T-helper 22 cell (primary cell): ENCODE data around the gene PSORS1C1.

Source experiments
- DNase-seq: peaks from one replicate; pipeline ENCODE4 v3.0.0-alpha.2; 2020; ENCODE audit warnings: low read depth

The PSORS1C1 gene

DNA sequence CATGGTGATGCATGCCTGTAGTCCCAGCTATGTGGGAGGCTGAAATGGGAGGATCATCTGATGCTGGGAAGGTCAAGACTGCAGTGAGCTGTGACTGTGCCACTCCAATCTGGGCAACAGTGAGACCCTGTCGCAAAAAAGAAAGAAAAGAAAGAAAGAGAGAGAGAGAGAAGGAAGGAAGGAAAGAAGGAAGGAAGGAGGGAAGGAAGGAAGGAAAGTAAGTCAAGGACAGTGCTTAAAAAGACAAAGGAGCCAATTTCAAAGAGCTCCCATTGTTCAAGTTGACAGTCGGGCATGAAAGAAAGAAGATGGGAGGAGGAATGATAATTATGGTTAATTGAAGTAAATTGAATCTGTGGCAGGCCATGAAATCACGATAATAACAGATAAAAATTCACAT is 18.4 kb upstream of the PSORS1C1 start:
- no peak for DNase-seq

DNA sequence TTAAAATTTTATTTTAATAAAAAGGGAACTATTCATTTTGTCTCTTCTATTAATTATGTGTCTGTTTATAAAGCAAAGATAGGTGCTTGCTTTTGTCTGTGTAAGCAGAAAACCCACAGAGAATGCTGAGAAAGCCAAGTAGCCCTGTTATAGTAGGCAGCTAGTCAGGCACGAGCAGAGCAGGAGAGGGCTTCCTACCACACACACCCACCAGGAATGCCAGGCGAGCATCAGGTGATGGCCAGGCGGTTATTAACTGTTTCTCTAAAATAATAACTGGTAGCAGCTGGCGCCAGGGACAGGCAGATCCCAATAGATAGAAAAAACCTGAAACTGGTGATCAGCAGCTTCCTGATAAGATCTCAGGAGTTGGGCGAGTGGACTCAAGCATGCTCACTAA is 17.9 kb upstream of the PSORS1C1 start:
- no peak for DNase-seq

DNA sequence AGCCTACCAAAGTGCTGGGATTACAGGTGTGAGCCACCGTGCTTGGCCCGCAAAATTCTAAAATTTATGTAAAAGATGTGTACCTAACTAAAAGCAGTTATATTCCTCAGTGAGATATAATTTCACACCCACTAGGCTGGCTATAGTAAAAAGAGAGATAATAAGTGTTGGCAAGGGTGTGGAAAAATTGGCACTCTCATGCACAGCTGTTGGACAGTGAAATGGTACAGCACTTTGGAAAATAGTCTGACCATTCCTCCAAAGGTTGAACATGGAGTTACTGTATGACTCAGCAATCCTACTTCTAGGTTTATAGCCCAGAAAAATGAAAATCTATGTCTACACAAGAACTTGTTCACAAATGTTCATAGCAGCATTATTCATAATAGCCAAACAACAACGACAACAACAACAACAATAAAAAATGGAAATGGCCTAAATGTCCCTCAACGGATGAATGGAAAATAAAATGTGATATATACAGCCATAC is 16.1 kb upstream of the PSORS1C1 start:
- DNase-seq: no peak

DNA sequence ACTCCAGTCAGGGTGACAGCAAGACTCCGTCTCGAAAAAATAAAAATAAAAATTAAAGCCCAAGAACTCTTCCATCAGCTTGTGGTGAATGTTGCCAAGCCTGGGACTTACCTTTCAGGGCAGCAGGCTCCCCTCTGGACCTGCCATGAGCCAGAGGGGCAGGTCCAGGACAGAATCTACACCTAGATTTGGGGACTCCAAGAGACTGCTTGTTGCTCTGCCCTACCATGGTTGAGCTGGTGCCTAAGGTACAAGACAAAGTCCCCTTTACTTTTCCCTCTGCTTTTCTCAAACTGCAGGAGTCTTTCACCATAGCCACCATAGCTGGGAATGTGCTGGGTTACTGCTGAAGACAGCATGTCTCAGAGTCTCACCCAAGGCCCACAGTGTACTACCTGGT is 11.5 kb upstream of the PSORS1C1 start:
- no peak for DNase-seq

DNA sequence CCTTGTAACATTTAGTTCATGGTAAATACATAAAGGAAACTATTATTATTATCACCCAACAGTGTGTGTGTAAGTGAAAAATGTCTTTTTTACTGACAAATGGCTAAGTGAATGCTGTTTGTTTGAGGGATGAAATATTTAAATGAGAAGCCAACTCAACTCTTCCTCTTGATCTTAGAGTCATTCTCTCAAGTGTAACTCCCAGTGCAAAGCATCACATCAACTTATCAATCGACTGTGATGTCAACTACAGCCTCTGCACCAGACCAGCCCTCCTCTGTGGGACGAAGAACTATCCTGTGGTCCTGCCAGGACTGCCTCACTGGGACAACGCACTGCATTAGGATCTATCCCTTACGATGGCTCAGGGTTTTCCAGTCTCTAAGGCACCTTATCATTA is 7.5 kb upstream of the PSORS1C1 start:
- no peak for DNase-seq

DNA sequence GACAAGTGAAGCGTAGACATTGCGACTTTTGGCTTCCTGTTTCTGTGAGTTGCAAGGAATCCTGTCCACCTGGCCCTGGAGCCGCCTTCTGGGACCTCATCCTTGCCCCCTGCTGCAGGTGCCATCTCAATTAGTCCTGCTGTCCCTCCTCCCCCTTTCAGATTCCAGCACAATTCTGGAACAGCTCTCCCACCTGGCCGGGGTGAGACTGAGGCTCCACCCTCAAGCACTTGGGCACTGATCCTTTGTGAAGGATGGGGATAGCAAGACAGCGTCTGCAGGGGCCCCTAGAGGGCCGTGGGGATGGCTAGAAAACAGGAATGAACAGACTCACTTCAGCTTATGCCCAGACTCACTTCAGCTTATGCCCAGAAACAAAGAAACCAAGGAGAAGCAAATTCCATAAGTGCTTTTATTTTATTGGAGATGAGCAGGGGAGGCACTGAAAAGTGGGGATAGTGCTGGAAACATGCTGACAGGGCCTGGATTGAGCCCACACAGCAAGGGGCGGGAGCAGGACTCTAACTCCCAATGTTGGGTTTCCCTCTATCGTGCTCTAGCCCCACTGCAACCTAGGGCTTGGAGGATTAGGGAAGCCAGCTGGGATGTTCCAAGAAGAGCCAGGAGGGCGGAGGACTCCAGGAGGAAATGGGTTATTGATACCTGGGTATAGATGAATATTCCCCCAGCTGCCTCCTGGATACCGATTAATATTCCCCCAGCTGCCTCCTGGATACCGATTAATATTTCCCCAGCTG is 3.6 kb upstream of the PSORS1C1 start:
- DNase-seq: no peak

DNA sequence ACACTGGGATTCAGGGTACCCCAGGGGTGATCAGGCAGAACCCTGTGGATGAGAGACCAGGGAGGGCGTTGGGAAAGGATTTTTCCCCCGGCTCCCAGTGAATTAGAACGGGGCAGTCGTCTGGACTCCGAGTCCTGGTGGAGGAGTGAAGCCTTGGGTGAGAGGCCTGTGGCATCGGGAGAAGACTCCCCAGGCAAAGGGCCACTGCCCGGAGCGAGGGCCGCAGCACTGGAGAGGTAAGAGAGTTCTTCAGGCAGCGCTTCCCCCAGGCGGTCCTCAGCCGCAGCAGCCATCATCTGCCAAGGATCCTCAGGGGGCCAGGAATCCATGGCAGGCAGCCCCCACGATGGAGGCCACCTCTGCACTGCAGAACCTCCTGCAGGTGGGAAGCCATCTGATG is 2.9 kb upstream of the PSORS1C1 start:
- no peak for DNase-seq

DNA sequence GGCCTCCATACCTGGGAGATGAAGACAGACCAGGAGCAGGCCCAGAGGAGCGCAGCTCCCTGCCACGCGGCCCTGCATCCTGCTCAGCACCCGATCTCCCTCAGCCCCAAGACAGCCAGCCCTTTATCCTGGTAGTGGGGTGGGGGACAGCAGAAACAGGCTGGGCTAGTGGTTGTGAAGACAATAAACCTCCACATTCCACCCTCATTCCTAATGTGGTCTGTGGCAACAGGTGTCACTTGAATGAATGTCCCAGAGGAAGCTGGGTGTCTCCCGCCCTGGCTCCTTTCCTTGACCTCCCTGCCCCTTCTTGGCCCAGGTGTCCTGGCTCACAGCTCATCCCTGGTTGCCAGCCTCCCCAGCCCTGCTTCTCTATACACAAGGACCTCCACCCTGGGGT is 2.1 kb upstream of the PSORS1C1 start, which contains the start of gene C6orf15:
TSS of gene C6orf15 (minus strand) at position 98 of the 400 bp plus-strand sequence. CDS start at position 78, 20 bp downstream.
- no peak for DNase-seq

DNA sequence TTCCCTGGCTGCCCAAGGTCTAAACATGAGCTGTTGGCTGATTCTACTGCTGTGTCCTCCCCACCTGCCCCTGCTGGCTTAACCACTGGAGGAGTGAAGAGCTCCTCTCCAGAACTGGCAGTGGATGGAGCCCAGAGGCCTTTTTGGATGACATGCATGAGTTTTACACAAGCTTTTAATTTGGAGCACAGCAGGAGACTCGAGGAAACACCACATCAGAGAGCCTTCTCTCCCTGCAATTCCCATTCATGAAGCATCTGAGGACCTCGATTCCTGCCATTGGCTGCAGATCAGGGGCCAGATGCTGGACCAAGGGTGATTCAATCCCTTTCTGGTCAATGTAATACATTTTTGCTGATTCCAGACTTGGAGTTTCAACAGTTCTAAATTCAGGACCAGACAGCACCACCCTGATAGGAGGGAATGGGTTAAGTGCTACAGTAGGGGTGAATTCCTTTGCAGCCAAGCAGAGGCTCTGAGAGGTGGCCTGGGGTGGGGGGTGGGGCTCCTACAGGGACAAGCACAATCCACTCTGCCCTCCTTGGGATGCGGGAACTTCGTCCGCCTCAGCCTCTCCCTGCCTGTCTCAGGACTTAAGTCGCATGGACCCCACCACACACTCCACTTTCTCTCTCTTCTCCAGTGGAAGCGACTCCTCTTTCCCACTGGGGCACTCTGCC is 599 bp upstream of the PSORS1C1 start:
- no peak for DNase-seq

DNA sequence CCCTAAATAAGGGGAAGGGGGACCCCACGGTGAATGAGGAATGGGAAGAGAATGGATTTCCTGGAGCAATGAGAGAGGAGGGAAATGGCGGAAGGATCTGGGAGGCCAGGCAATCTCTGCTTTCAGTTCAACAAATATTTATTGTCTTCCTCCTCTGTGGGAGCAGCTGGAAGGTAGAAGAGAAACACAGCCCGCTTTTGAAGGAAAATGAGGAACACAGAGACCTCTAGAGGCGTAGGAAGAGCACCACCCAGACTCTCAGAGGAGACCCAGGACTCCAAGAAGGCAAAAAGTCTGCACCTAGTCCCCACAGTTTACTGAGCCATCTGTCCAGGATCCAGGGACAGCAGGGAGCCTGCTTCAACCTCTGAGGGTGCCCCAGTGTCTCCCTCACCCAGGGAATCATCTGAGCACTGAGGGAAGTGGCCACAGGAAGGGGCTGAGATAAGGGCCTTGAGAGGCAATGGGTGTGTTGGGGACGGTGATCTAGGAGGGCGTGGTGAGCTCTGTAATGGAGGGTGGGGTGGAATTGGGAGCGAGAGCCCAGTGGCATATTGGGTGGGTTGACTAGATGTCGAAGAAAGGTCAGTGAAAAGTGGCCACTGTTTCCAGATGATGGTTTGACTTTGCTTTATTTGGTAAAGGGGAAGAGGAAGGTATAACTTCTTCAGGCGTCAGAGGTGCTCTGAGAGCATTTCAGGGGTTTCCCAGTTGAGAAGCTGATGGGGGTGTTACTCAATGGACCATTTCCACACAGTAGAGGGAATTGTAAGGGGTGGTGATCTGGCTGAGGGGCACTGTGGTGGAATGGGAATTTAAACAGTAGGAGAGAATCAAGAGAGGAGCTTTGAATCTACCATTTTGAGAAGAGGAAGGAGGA is 610 bp downstream of the PSORS1C1 start:
- DNase-seq: no peak

DNA sequence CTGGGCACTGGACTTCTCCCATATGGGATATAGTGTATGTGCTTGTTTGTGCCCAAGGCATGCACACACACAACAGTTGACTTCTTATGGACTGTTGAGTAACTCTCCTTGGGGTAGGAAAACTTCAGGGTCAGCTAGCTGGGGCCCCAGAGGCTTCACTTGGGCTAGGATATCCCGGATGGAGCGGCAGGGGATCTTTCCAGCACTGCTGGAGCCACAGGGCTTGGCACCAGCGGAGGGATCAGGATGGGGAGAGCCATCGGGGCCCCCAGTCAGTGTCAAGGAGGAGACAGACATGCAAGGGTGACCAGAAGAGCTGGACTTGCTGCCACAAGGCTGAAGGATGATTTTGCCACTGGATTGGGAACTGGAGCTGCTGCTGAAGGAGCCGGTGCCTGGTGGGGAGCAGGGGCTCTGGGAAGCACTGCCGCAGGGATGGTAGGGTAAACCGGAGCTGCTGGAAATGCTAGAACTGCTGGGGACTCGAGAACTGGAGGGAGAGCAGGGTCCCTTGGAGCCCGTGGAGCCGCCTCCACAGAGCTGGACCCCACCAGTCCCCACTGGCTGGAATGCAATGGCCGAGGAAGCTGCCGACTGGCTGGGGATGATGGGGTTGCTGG is 1.5 kb downstream of the PSORS1C1 start:
- no peak for DNase-seq

DNA sequence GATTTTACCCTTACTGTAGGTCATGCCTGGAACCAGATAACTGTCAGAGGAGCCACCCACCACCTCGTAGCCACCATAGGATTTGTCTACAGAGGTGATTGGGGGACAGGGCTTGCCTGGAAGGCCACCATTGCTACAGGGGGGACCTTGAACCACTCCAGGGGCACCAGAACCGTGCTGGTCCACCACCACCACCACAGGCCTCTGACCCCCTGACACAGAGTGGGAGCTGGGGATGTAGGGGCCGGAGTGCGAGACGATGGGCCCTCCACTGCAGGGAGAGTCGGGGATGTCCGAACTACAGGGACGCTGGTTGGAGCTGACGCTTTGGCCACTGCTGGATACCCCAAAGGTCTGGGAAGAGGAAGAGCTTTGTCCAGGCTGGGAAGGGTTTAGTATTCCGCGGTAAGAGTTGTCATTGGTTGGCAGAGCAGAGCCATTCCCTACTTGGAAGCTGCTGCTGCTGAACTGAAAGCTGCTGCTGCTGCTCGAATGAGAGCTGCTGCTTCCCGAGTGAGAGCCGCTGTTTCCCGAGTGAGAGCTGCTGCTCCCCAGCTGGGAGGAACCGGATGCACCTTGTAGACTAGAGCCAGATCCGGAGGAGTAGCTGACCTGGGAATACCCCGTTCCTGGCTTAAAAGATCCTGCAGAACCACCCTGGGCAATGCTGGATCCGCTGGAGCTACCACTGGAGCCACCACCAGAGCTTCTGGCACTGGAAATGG is 2.2 kb downstream of the PSORS1C1 start:
- DNase-seq: no peak

DNA sequence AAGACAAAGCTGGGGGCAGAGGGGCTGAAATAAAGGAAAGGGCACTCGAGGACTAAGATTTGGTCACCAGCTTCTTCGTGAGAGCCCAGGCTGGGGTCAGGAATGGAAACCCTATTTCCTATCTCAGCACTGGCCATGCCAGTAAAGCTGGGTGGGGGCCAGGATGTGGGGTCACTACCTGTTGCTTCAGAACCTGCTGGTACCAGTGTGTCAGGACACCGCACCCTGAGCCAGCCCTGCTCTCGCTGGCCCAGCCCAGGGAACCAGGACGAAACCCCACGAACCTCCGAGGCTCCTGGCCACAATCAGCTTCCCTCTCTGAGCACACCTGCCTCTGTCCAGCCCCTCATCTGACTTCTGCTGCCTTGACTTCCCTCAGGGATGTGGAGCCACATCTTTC is 3.6 kb downstream of the PSORS1C1 start:
- no peak for DNase-seq

DNA sequence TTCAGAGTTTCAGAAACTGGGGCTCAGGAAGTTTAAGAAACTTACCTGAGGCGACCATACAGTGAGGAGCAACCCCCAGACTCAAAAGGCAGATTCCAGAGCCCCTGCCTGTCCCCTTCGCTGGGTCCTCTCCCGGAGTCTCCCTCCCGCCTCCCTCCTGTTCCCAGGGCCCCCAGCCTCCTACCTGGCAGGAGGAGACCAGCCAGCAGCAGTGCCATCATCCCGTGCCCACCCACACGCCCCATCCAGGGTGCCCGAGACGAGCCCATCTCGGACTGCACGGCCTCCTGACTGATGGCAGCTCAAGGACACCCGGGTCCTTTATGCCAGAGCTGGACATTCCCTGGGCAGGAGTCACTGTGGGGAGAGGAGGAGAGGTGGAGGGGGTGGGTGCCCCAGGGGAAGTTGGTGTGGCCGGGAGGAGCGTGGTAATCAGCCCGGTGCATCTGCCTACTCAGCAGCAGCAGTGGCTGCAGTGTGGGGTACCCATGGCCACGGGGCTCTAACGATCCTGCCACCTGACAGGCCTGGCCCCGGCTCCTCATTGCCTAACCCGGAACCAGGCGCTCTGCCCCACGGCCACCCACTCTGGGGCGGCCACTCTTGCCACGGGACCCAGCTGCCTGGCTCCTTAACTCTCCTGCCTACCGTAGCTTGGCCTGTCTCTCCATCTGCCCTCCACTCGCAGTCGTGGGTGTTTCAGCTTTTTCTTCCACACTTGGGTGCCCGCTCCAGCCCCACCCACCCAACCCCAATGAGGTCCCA is 5.7 kb downstream of the PSORS1C1 start, which contains the start of gene CDSN:
TSS of gene CDSN (minus strand) at position 296 of the 765 bp plus-strand sequence. CDS start at position 269, 27 bp downstream.
- DNase-seq: no peak

DNA sequence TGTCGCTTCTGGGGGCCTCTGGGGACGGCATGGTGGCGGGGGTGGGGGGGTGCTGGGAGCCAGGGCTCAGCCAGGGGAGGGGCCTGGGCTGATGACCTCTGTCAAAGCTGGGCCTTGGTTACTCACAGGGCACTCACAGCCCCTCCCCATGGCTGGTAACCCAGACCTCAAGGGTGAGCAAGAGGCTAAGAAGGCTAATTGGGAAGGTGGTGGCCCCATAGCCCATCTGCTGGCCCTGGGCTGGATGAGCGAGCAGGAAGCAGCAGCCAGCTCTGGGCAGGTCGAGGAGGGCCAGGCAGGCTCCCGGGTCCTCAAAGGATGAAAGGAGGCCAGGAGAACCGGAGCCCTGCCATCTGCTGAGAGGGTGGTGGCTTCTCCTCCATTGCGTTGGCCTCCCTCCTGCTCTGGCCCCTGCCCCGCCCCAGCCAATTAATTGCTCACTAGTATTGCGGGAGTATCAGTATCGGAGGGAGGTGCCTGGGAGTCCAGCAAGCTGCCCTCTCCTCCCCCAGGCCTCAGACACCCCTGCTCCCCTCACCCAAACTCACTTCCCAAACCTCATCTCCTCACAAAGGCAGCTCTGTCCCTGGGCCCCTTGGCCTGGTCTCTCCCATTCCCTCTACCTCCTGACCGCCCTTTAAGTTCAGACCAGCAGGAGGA is 6.7 kb downstream of the PSORS1C1 start:
- no peak for DNase-seq

DNA sequence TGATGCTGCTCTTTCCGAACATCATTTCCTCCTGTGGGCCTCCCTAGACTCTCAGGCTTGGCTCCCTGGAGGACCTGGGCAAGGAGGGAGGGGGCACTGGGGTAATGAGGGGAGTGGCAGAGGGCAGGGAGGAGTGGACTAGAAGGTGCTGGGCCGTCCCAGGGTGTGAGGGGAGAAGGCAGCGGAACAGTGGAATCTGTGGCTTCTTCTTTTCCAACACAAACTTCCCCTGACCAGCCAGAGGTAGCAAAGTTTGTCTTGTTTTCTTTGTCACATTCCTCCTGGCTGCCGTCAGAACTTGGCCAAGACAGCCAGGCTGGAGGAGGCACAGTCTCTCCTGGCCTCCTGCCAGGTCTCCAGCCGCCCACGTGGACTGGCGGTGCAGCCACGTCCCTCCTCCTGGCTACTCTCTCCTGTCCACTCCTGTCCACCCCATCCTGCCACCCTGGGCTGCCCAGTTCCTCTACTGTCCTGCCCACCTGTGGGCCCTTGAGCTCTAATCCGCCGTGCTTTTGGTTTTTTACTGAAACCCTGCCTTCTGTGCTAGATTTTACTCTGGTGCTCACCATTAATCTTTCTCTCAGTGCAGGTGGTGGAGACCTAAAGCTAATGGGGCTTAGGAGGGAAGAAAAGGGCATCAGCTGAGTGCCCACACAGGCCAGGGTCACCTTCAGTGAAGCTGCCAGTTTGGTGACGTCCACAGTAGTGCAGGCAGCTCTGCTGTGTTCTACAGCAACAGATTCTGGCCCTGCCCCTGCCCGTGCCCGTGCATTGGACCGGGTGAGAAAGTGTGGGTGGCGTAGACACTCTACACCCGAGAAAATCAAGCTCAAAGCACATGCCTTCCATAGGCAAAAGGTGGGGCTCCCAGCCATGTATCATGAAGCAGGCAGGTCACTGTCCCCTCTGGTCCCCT is 8.4 kb downstream of the PSORS1C1 start:
- no peak for DNase-seq

DNA sequence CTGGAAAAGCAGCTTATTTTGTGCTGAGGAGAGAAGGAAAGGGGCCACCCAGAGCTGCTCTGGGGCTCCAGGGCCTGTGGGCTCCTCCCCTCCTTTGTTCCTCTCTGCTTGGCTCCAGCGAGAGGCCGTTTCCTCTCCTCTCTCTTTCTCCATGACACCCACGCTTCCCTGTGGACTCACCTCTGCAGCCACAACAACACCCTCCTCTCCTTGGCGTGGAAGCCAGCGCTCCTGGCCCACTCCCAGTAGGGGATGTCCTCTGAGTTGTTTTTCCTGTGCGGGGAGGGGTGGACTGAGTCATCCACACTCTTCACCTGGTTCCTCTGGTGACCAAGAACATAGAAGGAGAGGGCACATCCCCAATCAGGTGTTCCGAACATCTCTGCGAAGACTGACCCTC is 10.6 kb downstream of the PSORS1C1 start:
- no peak for DNase-seq

DNA sequence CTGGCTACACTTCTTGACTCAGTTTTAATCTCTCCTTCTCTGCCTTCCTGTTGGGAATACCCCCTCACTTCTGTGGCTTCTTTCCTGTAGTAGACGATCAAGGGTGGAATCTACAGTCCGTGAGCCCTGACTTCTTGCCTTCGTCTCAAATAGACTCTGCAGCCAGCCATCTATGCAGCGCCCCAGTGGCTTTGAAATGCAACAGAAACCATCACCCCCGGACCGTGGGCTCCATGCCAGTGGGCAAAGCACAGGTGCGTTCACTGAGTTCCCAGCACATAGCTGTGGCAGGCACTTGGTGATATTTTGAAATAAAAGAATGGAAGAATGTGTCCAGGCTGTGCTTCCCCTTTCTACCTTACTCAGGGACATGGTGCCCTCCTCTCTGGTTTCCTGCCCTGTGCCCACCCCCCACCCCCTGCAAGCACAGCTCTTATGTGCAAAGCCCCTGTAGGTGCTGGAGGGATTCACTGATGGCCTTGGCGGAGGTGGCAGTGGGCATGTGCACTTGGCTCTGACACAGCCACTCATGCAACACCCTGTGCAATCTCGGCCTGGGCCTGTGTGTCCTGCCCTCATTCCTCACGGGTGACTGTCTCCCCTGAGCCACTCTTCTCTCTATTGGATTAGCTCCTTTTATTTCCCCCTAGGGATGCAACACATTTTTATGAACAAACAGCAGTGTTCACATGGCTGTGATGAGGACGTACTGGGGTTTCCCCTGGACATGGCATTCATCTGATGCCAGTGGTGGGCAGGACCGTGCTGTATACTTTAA is 11.2 kb downstream of the PSORS1C1 start:
- DNase-seq: no peak
